Embryonic facial prominence (tissue), 1 donor: Measurements from ENCODE around the gene PEX10.
"Not testable (repeated sequence)": the region's sequence is repeated elsewhere in the genome, so short reads cannot be mapped to it uniquely, and the experiment has no call there.

ENCODE experiments used
- DNase-seq: peaks from one replicate; pipeline ENCODE4 v3.0.0-alpha.2; 2016; ENCODE audit errors: extremely low spot score

PEX10 gene

DNA sequence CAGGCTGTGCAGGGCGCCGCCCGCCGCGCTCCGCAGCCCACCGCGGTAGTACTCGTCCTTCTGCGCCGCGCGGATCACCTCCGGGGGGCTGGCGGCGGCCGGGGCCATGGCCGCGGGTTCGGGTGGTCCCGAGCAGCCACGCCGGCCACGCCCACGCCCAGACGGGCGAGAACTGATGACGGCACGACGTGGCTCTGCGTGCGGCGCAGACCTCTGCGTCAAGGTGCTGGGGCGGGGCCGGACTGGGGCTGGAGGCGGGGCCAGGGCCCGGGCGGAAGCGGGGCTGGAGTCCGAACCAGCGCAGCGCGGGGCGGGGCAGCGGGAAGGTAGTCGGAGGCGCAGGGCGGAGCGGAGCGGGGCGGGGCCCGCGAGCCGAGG lies at the start of gene PEX10:
Gene PEX10, minus strand, starts transcription at position 170 of the 378 bp plus-strand sequence. Its CDS starts 62 bp downstream, at position 108.
- DNase-seq, result peak; percentile 89

DNA sequence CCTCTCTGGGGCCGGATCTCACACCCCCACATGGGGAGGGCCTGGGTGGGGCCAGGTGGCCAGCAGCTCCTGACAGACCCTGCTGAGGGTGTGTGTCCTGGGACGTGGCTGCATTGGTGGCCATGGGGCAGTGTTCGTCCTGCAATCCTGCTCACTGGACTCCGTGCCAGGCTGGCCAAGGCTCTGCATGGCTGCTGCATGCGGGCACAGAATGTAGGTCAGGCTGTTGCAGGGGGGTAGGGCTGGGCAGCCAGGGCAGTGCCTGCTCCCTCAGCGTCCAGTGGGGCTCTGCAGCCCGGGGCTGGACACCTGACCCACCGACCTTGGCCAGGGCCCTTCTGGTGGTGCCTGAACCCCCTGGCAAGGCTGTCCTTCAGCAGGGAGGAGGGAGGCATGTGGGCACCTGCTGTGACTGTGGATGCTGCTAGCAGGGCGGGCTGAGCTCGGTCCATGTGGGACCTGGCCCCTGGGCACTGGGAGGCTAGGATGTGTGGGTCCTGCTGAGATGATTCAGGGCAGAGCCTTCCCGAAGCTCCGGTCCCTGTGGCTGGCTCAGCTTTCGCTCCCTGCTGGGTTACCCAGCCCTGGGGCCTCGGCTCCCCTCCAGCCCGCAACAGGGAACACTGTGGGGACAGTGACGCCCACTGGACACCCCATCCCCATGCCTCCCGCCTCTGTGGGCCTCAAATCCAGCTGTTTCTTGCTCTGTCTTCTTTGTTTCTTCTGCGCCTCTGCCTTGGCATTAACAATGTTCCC lies 48.8 kb upstream of the PEX10 start:
- DNase-seq, result no peak

DNA sequence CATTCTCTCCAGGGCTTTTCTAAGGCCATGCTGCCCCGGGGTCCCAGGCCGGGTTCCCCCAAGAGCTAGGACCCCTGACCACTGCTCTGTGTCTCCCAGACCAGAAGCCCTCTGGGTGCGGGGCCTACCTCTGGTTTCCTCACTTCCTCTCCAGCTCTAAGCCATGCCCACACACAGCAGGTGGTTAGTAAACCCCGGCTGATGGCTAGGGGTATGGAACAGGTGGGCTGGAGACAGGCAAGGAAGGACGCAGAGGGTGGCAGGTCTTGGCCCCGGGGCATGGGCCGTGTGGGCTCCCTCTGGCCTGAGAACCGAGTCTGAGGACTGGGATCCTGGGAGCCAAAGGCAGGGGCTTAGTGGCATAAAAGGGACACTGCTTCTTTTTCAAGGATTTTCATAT lies 47.8 kb upstream of the PEX10 start:
- no peak for DNase-seq

DNA sequence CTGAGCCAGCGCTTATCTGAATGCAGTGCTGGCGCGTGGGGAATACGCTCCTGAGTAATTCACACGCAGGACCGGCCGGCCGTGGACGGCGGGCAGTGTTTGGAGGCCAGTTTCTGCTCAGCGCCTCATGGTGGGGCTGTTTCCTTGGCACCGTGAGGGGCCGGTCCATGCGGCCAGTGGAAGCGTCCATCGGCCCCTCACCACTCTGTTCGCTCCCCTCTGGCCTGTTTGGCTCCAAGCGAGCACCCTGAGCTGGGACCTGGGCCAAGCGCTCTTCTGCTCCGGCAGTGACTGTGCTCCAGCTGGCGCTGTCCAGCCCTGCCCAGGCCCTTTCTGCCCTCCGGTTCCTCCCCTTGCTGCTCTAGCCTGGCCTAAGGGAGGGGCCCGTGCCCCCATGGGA lies 47.4 kb upstream of the PEX10 start:
- no peak for DNase-seq

DNA sequence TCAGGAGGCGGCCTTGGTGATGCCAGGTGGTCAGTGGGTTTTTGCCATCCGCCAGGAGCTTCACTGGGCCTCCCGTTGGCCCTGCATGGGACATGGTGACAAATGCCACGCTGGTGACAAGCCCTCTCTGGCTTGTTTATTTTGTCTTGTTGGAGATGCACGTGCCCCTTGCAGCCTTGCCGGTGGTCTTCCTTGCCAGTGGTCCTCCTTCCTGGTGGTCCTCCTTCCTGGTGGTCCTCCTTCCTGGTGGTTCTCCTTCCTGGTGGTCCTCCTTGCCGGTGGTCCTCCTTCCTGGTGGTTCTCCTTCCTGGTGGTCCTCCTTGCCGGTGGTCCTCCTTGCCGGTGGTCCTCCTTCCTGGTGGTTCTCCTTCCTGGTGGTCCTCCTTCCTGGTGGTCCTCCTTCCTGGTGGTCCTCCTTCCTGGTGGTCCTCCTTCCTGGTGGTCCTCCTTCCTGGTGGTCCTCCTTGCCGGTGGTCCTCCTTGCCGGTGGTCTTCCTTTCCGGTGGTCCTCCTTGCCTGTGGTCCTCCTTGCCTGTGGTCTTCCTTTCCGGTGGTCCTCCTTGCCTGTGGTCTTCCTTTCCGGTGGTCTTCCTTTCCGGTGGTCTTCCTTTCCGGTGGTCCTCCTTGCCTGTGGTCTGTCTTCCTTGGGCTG lies 46.9 kb upstream of the PEX10 start:
- not testable (repeated sequence) for DNase-seq

DNA sequence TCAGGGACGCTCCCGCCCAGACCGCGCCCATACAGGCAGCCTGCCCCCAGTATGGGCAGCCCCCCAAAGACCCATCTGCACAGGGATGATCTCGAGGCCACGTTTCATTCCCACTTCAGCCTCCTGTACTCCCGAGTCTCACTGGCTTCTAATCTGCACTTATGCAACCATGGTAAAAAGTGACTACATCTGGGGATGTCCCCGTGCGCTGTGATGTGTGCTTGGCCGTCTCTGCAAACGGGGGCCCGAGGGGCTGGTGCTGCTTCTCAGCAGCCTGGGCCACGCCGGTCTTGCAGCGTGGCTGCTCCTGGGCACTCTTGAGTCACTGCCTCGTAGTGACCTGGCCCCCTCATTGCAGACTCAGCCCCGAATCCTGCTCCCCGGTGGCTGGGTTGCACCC lies 46.3 kb upstream of the PEX10 start:
- DNase-seq, result no peak

DNA sequence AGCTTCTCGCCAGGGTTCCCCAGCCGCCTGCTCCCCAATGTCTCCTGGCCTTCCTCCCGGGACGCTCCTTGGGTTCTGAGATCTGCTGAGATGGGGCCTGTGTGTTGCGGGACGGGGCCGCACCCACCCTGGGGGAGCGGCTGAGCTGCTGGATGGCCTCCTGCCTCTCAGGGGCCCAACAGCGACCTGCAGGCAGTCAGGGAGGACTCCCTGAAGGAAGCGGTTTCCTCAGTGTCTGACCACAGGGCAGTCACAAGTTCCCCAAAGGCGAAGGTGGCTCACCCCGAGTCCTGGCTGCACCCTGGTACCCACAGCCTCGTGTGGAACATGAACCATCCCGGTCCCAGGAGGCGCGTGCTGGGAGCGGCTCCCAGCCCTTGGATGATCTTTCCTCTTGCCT lies 45.1 kb upstream of the PEX10 start:
- no peak for DNase-seq

DNA sequence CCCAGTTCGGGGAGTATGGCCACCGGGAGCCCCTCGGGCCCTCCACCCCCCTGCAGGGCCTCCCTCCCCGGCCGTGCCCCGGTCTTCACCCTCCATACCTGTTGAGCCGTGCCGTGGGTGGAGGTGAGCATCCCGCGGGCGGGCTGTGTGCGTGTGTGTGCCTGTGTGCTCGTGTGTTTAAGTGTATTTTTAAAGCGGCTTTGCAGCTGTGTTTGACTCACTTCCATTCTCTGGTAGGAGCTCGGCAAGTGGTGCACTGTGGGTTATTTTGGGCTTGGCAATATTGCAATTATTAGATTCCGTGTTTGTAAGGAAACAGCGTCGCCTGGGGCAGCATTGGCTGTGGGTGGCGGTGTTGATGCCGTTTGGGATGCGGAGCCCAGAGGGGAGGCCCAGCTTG lies 43.4 kb upstream of the PEX10 start:
- no peak for DNase-seq

DNA sequence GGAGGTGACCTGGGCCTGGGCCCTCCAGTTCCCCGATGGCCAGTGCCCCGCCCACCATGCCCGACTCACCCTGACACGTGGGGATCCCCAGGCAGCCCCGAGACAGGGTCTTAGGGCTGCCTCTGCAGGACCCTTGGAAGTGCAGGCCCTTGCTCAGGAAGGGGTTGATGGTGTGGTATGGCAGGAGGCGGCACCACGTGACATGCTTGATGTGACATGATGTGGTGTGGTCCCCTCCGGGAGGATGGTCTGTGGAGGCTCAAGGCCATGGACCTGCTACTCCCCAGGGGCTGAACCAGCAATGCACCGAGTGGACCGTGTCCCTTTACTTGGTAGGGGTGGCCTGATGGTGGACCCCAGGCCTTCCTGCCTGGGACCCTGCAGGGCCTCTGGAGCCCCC lies 41.9 kb upstream of the PEX10 start:
- DNase-seq, result no peak

DNA sequence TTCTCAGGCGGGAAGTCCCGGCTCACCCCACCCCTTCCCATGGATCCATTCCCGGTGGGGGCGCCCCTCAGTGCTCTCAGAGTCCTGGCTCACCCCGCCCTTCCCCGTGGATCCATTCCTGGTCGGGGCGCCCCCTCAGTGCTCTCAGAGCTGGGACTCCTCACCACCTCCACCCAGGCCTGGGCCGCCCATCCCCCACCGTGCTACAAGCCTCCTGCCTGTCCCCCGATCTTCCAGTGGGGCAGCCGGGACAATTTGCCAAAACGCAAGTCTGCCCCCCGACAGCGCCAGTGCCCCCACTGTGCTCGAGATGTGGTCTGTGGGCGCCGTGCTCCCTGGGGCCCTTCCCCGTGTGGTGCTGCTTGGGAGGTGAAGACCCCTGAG lies 40.6 kb upstream of the PEX10 start:
- no peak for DNase-seq

DNA sequence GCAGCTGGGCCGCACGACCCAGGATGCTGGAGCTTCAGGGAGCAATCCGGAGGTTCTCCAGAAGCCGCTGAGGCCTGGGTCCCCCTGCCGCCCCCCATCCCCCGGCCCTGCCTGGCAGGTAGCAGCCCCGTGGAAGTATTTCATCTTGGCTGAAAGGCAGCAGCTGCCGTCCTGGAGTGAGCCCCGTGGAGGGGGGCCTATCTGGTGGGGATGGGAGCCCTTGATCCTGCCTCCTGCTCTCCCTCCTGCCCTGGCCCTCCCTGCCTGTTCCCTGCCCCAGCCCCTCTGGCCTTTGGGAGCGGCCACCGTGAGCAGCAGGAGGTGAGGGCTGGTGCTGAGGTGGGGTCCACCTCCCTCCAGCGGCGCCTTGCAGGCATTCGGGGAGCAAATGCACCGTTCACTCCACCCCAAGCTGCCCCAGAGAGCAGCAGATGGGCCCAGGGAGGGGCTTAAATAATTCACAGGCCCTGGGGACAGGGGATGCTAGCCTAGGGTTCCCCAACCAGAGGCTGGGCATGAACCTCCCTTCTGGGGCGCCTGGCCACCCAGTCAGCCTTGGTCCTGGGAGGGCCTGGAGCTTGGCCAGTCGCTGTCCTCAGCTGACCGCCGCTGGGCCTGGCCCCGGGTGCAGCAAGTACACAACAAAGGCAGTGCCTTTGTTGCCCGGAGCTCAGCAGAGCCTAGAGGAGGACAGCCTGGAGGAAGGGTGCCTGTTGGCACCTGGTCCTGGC lies 40.0 kb upstream of the PEX10 start:
- no peak for DNase-seq

DNA sequence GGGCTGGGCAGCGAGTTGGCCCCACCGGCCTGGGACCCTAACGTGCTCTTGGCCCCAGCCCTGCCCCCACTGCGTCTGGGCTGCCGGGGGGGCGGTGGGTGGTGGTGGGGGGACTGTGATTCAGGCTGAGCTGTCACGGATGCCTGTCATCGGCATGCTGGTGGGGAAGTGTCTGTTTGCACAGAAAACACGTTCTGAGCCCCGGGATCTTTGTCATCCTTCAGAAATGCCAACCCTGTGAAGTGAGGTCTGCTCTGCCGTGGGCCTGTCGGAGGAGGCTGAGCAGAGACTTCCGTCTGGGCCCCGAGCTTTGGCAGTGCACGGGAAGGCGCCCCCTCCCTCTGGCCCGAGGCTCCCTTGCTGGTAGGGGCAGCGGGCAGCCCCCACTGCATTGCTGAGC lies 39.4 kb upstream of the PEX10 start:
- DNase-seq, result no peak

DNA sequence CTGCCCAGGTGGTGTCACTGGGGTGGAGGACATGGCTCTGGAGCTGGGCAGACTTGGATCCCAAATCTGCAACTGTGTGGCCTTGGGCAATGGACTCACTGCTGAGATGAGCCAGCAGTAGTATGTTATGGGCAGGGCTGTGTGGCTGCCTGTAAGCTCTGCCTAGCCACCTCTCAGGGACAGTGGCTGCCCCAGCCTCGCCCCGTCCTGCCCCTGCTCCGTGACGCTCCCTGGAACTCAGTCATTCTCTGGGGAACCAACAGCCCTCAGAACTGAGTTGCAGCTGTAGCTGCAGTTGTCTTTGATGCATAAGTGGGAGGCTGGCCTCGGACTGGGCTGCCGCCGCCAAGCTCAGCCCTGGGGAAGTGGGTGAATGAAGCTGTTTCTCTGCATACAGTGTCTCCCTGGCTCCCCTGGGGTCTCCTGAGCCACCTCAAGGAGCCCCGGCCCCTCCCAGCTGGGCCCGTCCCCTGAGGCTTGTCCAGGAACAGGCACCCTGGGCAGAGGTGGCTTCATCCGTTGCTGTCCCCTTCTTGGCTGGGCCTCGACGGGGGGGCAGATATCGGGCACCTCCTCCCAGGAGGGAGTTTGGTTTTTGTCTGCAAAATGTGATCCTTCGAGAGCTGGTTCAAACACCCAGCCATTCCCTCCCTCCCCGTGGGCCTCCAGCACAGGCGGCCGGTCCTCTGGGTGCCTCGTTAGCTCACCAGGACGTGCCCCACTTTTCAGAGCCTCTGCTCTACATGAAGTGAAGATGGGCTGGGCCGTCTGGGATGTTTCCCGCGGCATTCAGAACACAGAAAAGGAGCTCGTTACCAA lies 37.5 kb upstream of the PEX10 start:
- no peak for DNase-seq

DNA sequence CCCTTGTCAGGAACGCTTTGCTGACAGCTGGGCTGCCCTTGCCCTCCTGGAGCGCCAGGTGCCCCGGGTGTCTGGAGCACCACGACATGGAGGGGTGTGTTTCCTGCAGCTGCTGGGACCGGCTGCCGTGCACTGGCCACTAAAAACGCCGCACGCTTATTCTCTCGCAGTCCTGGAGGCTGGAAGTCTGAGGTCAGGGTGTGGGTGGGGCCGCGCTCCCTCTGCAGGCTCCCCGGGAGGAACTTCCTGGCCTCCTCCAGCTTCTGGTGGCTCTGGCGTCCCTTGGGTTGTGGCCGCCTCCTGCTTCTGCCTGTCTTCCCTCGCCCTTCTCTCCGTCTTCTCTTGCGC lies 35.7 kb upstream of the PEX10 start:
- DNase-seq, result no peak

DNA sequence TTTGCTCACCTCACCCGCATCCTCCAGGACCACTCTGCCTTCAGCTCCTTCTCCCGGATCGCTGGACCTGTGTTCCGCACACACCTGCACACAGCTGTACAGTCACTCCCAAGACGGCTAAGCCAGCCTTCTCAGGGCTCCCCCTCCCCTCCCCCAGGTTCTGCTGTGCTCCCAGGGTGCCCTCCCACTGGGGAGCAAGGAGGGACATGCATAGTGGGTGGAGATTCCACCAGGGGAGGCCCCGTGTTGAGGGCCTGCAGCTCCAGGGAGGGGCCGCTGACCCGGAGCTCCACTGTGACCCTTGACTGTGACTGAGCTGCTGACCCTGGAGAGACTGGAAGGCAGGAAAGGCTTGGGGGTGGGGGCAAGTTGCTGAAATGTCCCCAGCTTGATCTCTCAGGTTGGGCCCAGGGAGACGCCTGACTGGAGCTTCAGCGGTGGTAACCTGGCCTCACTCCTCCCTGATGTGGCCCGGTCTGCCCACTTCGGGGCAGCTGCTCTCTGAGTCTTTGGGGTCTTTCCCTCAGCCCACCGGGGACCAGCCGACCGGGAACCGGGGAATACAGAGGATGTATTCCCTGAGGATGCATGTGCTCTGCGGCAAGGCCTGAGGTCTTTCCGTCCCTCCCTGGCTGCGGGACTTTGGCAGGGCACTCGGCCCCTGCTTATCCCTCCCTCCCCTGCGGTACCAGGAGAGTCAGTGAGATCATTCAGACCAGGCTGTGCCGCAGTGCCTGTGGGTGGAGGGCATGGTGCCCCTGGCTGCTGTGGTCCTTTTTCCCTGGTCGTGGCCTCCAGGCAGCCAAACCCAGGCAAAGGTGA lies 35.1 kb upstream of the PEX10 start:
- DNase-seq, result no peak

DNA sequence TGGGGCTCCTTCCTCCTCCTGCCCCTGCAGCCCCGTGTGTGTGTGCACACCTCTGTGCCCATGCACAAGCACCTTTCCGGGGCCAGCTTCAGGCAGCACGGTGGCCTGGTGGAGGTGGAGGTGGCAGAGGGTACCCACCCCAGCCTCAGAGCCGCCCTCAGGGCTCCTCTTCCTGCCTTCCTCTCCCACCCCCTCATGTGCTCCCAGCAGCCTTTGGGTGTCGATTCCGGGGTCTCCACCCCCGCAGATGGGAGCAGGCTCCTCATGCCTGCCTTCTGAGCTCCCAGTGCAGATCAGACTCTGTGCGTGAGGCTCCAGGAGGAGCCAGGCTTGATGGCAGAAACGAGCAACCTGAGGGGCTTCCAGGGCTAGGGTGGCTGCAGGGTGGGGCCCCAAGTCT lies 34.5 kb upstream of the PEX10 start:
- no peak for DNase-seq

DNA sequence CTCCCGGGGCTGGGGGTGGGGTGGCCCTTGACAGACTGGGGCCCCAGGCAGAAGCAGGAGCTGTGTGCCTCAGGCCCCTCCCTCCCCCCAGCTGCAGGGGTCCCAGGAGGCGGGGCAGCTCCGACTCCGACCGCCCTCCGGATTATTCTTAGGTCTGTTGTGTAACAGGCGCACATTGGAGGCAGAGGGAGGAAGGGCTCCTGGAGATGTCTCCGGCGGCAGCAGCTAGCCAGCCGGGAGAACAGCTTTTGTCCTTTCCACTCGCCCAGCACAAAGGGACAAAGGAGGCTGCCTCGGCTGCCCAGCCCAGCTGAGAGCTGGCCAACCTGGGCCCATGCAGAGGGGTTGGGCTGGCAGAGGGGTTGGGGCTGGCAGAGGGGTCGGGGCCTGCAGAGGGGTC lies 34.0 kb upstream of the PEX10 start:
- DNase-seq, result no peak

DNA sequence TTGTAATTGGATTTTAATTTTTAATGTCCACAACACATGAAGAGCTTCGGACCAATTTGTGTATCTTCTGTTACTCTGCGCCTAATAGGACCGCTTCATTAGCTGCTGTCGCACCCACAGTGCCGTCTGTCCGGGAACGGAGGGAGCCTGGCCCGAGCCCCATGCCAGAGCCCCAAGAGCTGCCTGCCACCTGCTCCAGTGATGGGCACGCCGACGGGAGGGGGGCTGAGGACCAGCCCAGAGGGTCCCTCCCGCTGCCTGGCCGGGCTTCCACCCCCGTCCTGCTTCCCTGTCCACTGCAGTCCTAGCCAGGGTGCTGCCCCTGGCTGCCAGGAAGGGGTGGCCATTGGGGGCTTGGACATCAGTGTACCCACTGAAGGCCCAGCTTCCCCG lies 33.5 kb upstream of the PEX10 start:
- no peak for DNase-seq

DNA sequence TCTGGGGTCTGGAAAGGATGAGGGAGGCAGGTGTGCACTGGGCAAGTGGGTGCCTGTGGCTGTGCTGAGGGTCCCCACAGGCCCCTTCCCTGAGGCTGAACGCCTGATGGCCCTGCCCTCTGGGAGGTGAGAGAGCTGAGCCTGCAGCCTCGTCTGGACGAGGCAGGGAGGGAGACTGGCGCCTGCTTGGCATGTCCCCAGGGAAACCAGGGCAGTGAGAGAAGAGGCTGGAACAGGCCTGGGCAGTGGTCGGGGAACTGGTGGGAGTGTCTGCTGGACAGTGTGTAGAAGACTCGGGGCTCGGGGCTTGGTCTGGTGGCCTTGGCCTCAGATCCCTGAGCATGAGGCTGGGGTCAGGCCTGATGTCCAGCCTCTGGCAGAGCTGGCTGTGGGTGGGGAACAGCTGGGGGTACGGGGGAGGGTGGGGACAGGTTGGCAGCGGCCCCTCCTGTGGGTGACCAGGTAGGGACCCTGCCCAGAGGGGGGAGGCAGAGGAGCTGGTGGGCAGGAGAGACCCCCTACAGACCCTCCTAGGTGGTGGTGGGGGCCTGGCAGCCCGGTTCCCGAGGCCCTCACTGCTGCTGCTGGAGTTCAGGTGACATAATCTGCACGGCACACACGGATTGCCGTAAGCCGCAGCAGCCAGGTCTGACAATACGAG lies 32.9 kb upstream of the PEX10 start:
- DNase-seq, result no peak

DNA sequence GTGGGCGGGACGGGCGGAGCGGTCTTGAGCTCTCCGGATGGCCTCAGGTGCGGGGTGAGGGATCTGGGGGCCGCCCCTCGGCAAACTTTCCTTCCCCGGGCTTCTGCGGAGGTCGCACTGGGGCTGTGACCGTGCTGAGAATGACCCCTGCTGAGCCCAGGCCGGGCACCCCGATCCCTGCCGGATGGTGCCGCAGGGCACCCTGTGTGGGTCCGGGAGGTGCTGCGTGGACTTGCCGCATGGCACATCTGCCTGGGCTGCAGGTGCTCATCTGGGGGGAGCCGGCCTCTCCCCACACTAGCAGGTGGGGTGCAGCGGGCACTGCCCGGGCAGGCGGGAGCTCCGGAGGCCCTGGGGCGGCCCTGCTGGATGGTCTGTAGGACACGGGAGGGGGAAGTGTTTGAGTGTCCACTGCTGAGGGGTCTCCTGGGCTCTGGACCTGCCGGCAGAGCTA lies 31.8 kb upstream of the PEX10 start:
- DNase-seq, result no peak
